LNCaP clone FGC (cell line): Measurements from ENCODE around the gene GALNT14.
"Not testable (repeated sequence)": the region's sequence is repeated elsewhere in the genome, so short reads cannot be mapped to it uniquely, and the experiment has no call there.

Experiments
- DNase-seq: peaks from one replicate; pipeline ENCODE4 v3.0.0-alpha.2; 2011; ENCODE audit warnings: low read depth
- H3K4me3 ChIP-seq: 2 replicates; pipeline ENCODE4 v1.5.1; 2011; ENCODE audit warnings: mild to moderate bottlenecking, low read depth, low read length, control low read depth
- CTCF ChIP-seq: IDR thresholded peaks from 2 replicates; pipeline ENCODE4 v1.5.1; 2012; ENCODE audit warnings: mild to moderate bottlenecking; ENCODE audit not compliant: control insufficient read depth, insufficient read depth; ENCODE audit errors: extremely low read depth

GALNT14 gene

GRCh38 chr2:30920511-30920910, 217.7 kb downstream of the GALNT14 start:
- no peak for TF ChIP-seq CTCF
- DNase-seq, result no peak
- H3K4me3 ChIP-seq, result no peak overlapping the region

GRCh38 chr2:30915486-30915885, 222.8 kb downstream of the GALNT14 start:
- no peak for DNase-seq
- no peak overlapping the region for H3K4me3 ChIP-seq
- peak; percentile 46; the same call in 1 of the 2 replicates for TF ChIP-seq CTCF

- no peak for DNase-seq
- no peak for TF ChIP-seq CTCF
Measured at GRCh38 chr2:30914456-30914855, 223.8 kb downstream of the GALNT14 start.

GRCh38 chr2:30912056-30912455, 226.2 kb downstream of the GALNT14 start:
- no peak for TF ChIP-seq CTCF
- no peak overlapping the region for H3K4me3 ChIP-seq
- no peak for DNase-seq

More at GRCh38 chr2:30914456-30914855, 223.8 kb downstream of the GALNT14 start:
- no peak overlapping the region for H3K4me3 ChIP-seq

- no peak for DNase-seq
- TF ChIP-seq CTCF, result no peak
- H3K4me3 ChIP-seq, result no peak overlapping the region
Measured at GRCh38 chr2:30911327-30911726, 226.9 kb downstream of the GALNT14 start.

- TF ChIP-seq CTCF, result no peak
- no peak for DNase-seq
- H3K4me3 ChIP-seq, result no peak overlapping the region
Measured at GRCh38 chr2:30910686-30911085, 227.6 kb downstream of the GALNT14 start.

GRCh38 chr2:30904437-30904836, 233.8 kb downstream of the GALNT14 start:
- not testable (repeated sequence) for H3K4me3 ChIP-seq, DNase-seq
